Measurements from ENCODE around the gene FOS.

DNA sequence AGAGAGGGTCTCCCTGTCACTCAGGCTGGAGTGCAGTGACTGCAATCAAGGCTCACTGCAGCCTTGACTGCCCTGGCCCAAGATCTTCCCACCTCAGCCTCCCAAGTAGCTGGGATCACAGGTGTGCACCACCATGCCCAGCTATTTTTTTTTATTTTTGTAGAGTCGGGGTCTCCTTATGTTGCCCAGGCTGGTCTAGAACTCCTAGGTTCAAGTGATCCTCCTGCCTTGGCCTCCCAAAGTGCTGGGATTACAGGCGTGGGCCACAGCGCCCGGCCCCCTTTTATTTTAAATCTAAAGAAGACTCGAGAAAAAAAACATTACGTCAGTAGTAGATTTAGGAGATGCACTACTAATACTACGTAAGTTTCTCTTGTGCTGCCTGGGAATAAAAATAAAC lies 14.3 kb downstream of the FOS start:
- TF ChIP-seq POLR2A (IDR thresholded peaks at IDR 0.05; ENCODE audit: low read length) (no peak), GATA1 (IDR thresholded peaks at IDR 0.05; ENCODE audit: low read depth, low read length) (no peak)

Measured in erythroblast (primary cell).